ENCODE results near the gene NOTCH2. TPM values are rescaled to one million over a fixed set of nuclear protein-coding genes. Genes with fewer than 3 reads are reported as not detected.

Gene NOTCH2
- total and polyA plus RNA-seq, 9 donors, result 21.3 to 149 (median 105) TPM

DNA sequence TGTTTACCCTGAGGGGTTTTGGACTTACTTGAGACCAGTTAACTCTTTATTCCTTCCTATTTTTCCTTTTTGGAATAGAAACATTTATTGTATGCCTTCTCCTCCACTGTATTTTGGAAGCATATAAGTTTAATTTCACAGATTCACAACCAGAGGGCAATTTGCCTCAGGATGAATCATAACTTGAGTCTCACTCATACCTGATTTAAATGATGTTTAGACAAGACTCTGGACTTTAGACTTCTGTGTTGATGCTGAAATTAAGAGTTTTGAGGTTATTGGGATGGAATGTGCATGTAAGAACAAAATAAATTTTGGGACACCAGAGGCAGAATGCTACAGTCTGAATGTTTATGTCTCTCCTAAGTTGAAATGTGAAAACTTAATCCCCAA lies 166.0 kb downstream of the NOTCH2 start:
- DNase-seq, result no peak
- intact Hi-C loops (cut with DNase I), result no loop called here
- no peaks in the 10 kb centered on the region for H3K4me1 ChIP-seq (ENCODE audit: insufficient read depth)
- H3K4me3 ChIP-seq, result no peak overlapping the region
- no peaks in the 10 kb centered on the region for H3K36me3 ChIP-seq
- TF ChIP-seq EP300 (IDR thresholded peaks at IDR 0.05), result no peak
- TF ChIP-seq, protein P1, sequence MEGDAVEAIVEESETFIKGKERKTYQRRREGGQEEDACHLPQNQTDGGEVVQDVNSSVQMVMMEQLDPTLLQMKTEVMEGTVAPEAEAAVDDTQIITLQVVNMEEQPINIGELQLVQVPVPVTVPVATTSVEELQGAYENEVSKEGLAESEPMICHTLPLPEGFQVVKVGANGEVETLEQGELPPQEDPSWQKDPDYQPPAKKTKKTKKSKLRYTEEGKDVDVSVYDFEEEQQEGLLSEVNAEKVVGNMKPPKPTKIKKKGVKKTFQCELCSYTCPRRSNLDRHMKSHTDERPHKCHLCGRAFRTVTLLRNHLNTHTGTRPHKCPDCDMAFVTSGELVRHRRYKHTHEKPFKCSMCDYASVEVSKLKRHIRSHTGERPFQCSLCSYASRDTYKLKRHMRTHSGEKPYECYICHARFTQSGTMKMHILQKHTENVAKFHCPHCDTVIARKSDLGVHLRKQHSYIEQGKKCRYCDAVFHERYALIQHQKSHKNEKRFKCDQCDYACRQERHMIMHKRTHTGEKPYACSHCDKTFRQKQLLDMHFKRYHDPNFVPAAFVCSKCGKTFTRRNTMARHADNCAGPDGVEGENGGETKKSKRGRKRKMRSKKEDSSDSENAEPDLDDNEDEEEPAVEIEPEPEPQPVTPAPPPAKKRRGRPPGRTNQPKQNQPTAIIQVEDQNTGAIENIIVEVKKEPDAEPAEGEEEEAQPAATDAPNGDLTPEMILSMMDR (IDR thresholded peaks at IDR 0.05), result no peak
- TF ChIP-seq POLR2A (IDR thresholded peaks at IDR 0.05), result no peak
- no peak overlapping the region for H3K27ac ChIP-seq
- no peaks in the 10 kb centered on the region for H3K27me3 ChIP-seq
- H3K9me3 ChIP-seq, result no peaks in the 10 kb centered on the region

DNA sequence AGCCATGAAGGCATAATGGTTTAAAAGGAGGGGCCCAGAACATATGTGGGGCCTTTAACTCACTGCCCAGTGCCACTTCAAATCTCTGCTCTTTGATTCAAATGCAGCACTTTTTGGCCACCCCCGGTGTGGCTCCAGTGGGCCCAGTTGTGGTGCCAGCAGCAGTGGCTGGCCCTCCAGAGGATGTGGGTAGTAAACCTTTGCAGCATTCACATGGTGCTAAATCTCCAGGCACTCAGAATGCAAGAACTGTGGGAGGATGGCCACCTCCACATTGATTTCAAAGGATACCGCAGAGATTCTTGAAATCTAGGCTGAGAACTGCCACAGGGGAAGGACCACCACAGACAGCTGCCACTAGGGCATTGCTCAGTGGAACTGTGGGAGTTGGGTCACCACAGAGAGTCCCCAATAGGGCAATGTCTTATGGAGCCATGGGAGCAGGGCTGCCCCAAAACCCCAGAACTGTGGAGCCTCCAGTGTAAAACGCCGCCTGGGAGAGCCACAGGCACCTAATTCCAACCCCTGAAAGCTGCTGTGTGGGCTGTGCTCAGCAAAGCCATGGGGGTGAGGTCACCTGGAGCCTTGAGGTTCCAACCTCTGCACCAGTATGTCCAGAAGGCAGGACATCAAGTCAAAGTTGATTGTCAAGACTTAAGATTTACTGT lies 166.6 kb downstream of the NOTCH2 start:
- TF ChIP-seq, protein P1 (IDR thresholded peaks at IDR 0.05), result no peak
- TF ChIP-seq POLR2A (IDR thresholded peaks at IDR 0.05) (no peak), EP300 (IDR thresholded peaks at IDR 0.05) (no peak)
- WGBS, 3 donors, result 86 to 90% (median 90%) methylated on average over 4 of the region's 4 CpGs

DNA sequence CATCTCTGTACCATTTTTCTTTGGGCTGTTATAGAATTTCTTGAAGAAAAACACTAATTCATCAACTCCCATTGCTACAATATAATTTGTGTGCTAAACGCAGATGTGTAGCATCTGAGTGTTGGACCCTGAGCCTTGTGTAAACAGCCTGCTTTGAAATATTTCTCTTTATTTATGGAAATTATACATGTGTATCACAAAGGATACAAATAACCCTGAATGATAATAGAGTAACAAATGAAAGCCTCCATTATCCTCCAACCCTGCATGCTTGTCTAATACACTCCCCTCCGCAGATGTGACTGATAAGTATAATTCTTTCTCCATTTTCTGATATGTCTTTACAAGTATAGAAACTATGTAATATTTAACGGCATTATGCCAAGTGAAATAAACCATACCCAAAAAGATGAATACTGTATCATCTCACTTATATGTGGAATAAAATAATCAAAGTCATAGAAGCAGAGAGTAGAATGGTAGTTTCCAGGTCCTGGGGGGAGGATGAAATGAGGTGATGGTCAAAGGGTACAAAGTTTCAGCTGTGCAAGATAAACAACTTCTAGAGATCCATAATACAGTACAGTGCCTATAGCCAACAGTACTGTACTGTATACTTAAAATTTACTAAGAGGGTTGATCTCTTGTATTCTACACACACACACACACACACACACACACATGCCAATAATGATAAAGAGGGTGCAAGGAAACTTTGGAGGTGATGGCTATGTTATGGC lies 170.3 kb downstream of the NOTCH2 start:
- H3K27ac ChIP-seq, result no peak overlapping the region
- TF ChIP-seq POLR2A (IDR thresholded peaks at IDR 0.05) (no peak), EP300 (IDR thresholded peaks at IDR 0.05) (no peak)
- TF ChIP-seq, protein P1 (IDR thresholded peaks at IDR 0.05), result no peak
- no peaks in the 10 kb centered on the region for H3K36me3 ChIP-seq
- intact Hi-C loops (cut with DNase I), result no loop called here
- no peaks in the 10 kb centered on the region for H3K4me1 ChIP-seq (ENCODE audit: insufficient read depth)
- WGBS, 3 donors, result 87 to 93% (median 92%) methylated on average over 3 of the region's 3 CpGs
- no peaks in the 10 kb centered on the region for H3K9me3 ChIP-seq
- H3K4me3 ChIP-seq, result no peak overlapping the region
- no peaks in the 10 kb centered on the region for H3K27me3 ChIP-seq
- DNase-seq, result no peak

More for the DNA sequence above, 166.6 kb downstream of the NOTCH2 start:
- Histone ChIP-seq H3K36me3 (no peaks in the 10 kb centered on the region), H3K4me3 (no peak overlapping the region), H3K27me3 (no peaks in the 10 kb centered on the region), H3K4me1 (ENCODE audit: insufficient read depth) (no peaks in the 10 kb centered on the region), H3K27ac (no peak overlapping the region), H3K9me3 (no peaks in the 10 kb centered on the region)
- DNase-seq, result no peak
- intact Hi-C loops (cut with DNase I), result no loop called here

DNA sequence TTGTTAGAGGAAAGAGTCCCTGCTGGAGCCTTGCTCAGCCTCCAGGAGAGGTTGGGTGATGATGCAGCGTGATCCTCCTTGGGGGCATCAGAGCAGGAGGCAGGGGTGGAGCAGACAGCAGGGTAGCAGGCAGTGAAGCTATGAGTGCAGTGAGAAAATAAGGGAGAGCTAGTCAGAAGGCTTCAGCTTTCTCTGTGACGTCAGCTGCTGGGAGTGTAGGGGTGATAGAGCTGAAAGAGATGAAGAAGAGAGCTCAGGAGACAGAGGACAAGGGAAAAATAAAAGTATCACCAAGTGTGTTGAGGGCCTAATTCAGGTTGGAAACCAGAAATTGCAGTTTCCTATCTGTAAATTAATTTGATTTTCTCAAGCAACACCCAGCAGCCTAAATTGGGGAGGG lies 170.9 kb downstream of the NOTCH2 start:
- H3K36me3 ChIP-seq, result no peaks in the 10 kb centered on the region
- DNase-seq, result no peak
- H3K4me1 ChIP-seq (ENCODE audit: insufficient read depth), result no peaks in the 10 kb centered on the region
- H3K9me3 ChIP-seq, result no peaks in the 10 kb centered on the region
- H3K4me3 ChIP-seq, result no peak overlapping the region
- H3K27me3 ChIP-seq, result no peaks in the 10 kb centered on the region
- intact Hi-C loops (cut with DNase I), result no loop called here
- TF ChIP-seq EP300 (IDR thresholded peaks at IDR 0.05) (no peak), POLR2A (IDR thresholded peaks at IDR 0.05) (no peak)
- TF ChIP-seq, protein P1 (IDR thresholded peaks at IDR 0.05), result no peak
- no peak overlapping the region for H3K27ac ChIP-seq
- WGBS, 3 donors, result 77 to 86% (median 80%) methylated on average over 2 of the region's 2 CpGs

All from ovary (tissue), 9 donors.